ENCODE results near the gene FBXL12.
A peak's percentile ranks its signal among the peaks of the same experiment; 100 is the strongest.
"Not testable (repeated sequence)": the region's sequence is repeated elsewhere in the genome, so short reads cannot be mapped to it uniquely, and the experiment has no call there.

The FBXL12 gene

GRCh38 chr19:9838324-9838723, 19.4 kb upstream of the FBXL12 start:
- no peak for DNase-seq (ENCODE audit: low read depth)

GRCh38 chr19:9836021-9836420, 17.1 kb upstream of the FBXL12 start:
- DNase-seq (ENCODE audit: low read depth): no peak

- DNase-seq (ENCODE audit: low read depth): no peak
Measured at GRCh38 chr19:9835507-9835949, 16.6 kb upstream of the FBXL12 start.

GRCh38 chr19:9834726-9835506, 16.0 kb upstream of the FBXL12 start, which contains the start of gene PIN1:
Gene PIN1 (plus strand): TSS chr19:9835318. CDS start chr19:9835345, 27 bp downstream.
- DNase-seq (ENCODE audit: low read depth): peak; percentile 99

GRCh38 chr19:9834307-9834725, 15.4 kb upstream of the FBXL12 start:
- no peak for DNase-seq (ENCODE audit: low read depth)

GRCh38 chr19:9828551-9829063, 9.7 kb upstream of the FBXL12 start:
- DNase-seq (ENCODE audit: low read depth): no peak

- DNase-seq (ENCODE audit: low read depth): peak; percentile 82
Measured at GRCh38 chr19:9827289-9828238, 8.7 kb upstream of the FBXL12 start, which contains the start of gene UBL5. Gene UBL5 (plus strand): TSS chr19:9827918. CDS start chr19:9828338, 420 bp downstream.

- no peak for DNase-seq (ENCODE audit: low read depth)
Measured at GRCh38 chr19:9823816-9824215, 4.9 kb upstream of the FBXL12 start.

- not testable (repeated sequence) for DNase-seq (ENCODE audit: low read depth)
Measured at GRCh38 chr19:9820034-9820433, 1.2 kb upstream of the FBXL12 start.

GRCh38 chr19:9819596-9819909, 674 bp upstream of the FBXL12 start:
- DNase-seq (ENCODE audit: low read depth): no peak

GRCh38 chr19:9818175-9818733, 625 bp downstream of the FBXL12 start:
- DNase-seq (ENCODE audit: low read depth): no peak

GRCh38 chr19:9811139-9811538, 7.7 kb downstream of the FBXL12 start:
- DNase-seq (ENCODE audit: low read depth): no peak

GRCh38 chr19:9808855-9809824, 9.7 kb downstream of the FBXL12 start:
- DNase-seq (ENCODE audit: low read depth): no peak

GRCh38 chr19:9806803-9807202, 12.1 kb downstream of the FBXL12 start:
- DNase-seq (ENCODE audit: low read depth): no peak

- DNase-seq (ENCODE audit: low read depth): no peak
Measured at GRCh38 chr19:9801976-9802375, 16.9 kb downstream of the FBXL12 start.

- DNase-seq (ENCODE audit: low read depth): no peak
Measured at GRCh38 chr19:9799162-9799561, 19.7 kb downstream of the FBXL12 start.

GRCh38 chr19:9797871-9798270, 21.0 kb downstream of the FBXL12 start:
- no peak for DNase-seq (ENCODE audit: low read depth)

- peak; percentile 70 for DNase-seq (ENCODE audit: low read depth)
Measured at GRCh38 chr19:9796113-9796773, 22.6 kb downstream of the FBXL12 start.

GRCh38 chr19:9793071-9793591, 25.7 kb downstream of the FBXL12 start:
- peak; percentile 49 for DNase-seq (ENCODE audit: low read depth)

Data from activated T-cell treated with anti-CD3 and anti-CD28 coated beads for 1 hour (primary cell).